ENCODE measurements around the gene PALD1. TPM values are rescaled to one million over a fixed set of nuclear protein-coding genes. Genes with fewer than 3 reads are reported as not detected.

The PALD1 gene
- total and polyA plus RNA-seq, 9 of the 15 experiments (the other 6 are each of a cell fraction or from before 2014, with no cell fraction given) = 0.03 to 0.29 (median 0.09) TPM; not detected in 2

GRCh38 chr10:70590655-70591416, 112.3 kb downstream of the PALD1 start (continued):
- TF ChIP-seq, protein P1, sequence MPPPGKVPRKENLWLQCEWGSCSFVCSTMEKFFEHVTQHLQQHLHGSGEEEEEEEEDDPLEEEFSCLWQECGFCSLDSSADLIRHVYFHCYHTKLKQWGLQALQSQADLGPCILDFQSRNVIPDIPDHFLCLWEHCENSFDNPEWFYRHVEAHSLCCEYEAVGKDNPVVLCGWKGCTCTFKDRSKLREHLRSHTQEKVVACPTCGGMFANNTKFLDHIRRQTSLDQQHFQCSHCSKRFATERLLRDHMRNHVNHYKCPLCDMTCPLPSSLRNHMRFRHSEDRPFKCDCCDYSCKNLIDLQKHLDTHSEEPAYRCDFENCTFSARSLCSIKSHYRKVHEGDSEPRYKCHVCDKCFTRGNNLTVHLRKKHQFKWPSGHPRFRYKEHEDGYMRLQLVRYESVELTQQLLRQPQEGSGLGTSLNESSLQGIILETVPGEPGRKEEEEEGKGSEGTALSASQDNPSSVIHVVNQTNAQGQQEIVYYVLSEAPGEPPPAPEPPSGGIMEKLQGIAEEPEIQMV (tag; conservative IDR thresholded peaks at IDR 0.05; ENCODE audit: low read depth) = peak; percentile 95
- TF ChIP-seq ZNF75A (CRISPR knock-in tag; IDR thresholded peaks at IDR 0.05) (peak; percentile 86), SETDB1 (IDR thresholded peaks at IDR 0.05; ENCODE audit: low read length) (no peak), ZBTB1 (CRISPR knock-in tag; IDR thresholded peaks at IDR 0.05; ENCODE audit: borderline replicate concordance, low read depth) (no peak), RHOXF2B (CRISPR knock-in tag; conservative IDR thresholded peaks at IDR 0.05) (peak; percentile 95), ZNF77 (CRISPR knock-in tag; IDR thresholded peaks at IDR 0.05) (no peak), GTF2E2 (tag; IDR thresholded peaks at IDR 0.05) (peak; percentile 88), SAFB (IDR thresholded peaks at IDR 0.05; ENCODE audit: borderline replicate concordance, low read depth, low read length) (no peak), BCOR (IDR thresholded peaks at IDR 0.05) (no peak), ZNF586 (CRISPR knock-in tag; conservative IDR thresholded peaks at IDR 0.05) (peak; percentile 93), C11orf30 (IDR thresholded peaks at IDR 0.05; ENCODE audit: low read depth) (no peak), SP1 (CRISPR knock-in tag; IDR thresholded peaks at IDR 0.05) (no peak), EP400 (IDR thresholded peaks at IDR 0.05) (no peak)
- TF ChIP-seq, protein P2, sequence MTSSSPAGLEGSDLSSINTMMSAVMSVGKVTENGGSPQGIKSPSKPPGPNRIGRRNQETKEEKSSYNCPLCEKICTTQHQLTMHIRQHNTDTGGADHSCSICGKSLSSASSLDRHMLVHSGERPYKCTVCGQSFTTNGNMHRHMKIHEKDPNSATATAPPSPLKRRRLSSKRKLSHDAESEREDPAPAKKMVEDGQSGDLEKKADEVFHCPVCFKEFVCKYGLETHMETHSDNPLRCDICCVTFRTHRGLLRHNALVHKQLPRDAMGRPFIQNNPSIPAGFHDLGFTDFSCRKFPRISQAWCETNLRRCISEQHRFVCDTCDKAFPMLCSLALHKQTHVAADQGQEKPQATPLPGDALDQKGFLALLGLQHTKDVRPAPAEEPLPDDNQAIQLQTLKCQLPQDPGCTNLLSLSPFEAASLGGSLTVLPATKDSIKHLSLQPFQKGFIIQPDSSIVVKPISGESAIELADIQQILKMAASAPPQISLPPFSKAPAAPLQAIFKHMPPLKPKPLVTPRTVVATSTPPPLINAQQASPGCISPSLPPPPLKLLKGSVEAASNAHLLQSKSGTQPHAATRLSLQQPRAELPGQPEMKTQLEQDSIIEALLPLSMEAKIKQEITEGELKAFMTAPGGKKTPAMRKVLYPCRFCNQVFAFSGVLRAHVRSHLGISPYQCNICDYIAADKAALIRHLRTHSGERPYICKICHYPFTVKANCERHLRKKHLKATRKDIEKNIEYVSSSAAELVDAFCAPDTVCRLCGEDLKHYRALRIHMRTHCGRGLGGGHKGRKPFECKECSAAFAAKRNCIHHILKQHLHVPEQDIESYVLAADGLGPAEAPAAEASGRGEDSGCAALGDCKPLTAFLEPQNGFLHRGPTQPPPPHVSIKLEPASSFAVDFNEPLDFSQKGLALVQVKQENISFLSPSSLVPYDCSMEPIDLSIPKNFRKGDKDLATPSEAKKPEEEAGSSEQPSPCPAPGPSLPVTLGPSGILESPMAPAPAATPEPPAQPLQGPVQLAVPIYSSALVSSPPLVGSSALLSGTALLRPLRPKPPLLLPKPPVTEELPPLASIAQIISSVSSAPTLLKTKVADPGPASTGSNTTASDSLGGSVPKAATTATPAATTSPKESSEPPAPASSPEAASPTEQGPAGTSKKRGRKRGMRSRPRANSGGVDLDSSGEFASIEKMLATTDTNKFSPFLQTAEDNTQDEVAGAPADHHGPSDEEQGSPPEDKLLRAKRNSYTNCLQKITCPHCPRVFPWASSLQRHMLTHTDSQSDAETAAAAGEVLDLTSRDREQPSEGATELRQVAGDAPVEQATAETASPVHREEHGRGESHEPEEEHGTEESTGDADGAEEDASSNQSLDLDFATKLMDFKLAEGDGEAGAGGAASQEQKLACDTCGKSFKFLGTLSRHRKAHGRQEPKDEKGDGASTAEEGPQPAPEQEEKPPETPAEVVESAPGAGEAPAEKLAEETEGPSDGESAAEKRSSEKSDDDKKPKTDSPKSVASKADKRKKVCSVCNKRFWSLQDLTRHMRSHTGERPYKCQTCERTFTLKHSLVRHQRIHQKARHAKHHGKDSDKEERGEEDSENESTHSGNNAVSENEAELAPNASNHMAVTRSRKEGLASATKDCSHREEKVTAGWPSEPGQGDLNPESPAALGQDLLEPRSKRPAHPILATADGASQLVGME (CRISPR knock-in tag; IDR thresholded peaks at IDR 0.05) = peak; percentile 99
- TF ChIP-seq, protein P3, sequence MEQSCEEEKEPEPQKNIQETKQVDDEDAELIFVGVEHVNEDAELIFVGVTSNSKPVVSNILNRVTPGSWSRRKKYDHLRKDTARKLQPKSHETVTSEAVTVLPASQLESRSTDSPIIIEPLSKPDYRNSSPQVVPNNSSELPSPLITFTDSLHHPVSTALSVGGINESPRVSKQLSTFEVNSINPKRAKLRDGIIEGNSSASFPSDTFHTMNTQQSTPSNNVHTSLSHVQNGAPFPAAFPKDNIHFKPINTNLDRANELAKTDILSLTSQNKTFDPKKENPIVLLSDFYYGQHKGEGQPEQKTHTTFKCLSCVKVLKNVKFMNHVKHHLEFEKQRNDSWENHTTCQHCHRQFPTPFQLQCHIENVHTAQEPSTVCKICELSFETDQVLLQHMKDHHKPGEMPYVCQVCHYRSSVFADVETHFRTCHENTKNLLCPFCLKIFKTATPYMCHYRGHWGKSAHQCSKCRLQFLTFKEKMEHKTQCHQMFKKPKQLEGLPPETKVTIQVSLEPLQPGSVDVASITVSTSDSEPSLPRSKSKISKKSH (CRISPR knock-in tag; IDR thresholded peaks at IDR 0.05) = peak; percentile 87; the same call in 1 of the 2 replicates
- TF ChIP-seq, protein P4, sequence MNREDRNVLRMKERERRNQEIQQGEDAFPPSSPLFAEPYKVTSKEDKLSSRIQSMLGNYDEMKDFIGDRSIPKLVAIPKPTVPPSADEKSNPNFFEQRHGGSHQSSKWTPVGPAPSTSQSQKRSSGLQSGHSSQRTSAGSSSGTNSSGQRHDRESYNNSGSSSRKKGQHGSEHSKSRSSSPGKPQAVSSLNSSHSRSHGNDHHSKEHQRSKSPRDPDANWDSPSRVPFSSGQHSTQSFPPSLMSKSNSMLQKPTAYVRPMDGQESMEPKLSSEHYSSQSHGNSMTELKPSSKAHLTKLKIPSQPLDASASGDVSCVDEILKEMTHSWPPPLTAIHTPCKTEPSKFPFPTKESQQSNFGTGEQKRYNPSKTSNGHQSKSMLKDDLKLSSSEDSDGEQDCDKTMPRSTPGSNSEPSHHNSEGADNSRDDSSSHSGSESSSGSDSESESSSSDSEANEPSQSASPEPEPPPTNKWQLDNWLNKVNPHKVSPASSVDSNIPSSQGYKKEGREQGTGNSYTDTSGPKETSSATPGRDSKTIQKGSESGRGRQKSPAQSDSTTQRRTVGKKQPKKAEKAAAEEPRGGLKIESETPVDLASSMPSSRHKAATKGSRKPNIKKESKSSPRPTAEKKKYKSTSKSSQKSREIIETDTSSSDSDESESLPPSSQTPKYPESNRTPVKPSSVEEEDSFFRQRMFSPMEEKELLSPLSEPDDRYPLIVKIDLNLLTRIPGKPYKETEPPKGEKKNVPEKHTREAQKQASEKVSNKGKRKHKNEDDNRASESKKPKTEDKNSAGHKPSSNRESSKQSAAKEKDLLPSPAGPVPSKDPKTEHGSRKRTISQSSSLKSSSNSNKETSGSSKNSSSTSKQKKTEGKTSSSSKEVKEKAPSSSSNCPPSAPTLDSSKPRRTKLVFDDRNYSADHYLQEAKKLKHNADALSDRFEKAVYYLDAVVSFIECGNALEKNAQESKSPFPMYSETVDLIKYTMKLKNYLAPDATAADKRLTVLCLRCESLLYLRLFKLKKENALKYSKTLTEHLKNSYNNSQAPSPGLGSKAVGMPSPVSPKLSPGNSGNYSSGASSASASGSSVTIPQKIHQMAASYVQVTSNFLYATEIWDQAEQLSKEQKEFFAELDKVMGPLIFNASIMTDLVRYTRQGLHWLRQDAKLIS (CRISPR knock-in tag; IDR thresholded peaks at IDR 0.05) = no peak
